ENCODE data around the gene SLC25A24.

Gene SLC25A24

DNA sequence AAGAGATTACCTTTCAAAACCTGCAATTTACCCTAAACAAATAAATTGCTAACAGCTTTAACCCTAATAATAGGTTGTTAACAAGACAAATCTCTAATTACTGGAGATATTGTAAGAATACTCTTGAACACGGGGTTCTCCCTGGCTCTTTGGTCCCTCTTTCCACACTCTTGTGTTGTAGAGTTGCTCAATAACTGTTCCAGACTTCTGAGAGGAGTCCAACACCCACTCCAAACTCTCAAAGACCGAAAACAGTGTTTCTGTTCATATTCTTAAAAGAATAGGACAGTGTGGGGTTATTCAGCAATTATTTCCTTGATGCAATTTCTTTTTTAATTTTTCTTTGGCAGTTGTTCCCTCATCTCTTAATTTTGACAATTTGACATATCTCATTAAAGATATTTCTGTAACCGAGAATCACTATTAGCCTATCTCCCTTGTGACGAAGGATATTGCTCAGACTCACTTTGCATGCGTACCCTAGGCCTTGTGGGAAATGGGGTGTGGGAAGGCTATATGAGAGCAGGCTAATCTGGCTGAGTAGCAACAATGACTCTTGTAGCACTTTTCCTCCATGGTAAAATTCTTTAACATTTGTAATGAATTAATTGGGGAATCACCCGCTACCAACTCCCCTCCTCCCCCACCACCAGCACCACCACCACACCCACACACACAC is 90.7 kb downstream of the SLC25A24 start:
- Mint-ChIP-seq H3K27ac (no peak overlapping the region), H3K27me3 (no peaks in the 10 kb centered on the region), H3K4me1 (ENCODE audit: low read depth) (peaks cover 21% of the 10 kb centered on the region), H3K9me3 (no peaks in the 10 kb centered on the region), H3K36me3 (ENCODE audit: low read depth) (no peaks in the 10 kb centered on the region), H3K4me3 (no peak overlapping the region)

DNA sequence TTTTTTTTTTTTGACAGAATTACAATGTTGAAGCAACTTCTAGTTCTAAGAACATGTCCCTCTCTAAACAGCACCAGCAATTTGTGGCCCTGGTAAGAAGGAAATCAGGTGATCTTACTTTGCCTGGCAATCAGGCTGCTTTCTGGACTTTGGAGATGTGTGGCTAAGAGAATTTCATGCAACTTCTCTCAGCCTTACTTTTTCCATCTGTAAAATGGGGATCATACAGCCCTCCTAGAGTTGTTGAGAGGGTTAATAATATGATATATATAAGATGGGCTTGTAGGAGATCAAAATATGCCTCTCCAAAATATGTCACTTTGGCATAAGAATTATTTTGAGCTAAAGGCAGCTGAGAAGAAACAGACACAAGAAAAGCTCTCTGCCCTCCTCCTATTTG is 92.0 kb downstream of the SLC25A24 start:
- Mint-ChIP-seq H3K36me3 (ENCODE audit: low read depth) (no peaks in the 10 kb centered on the region), H3K27me3 (no peaks in the 10 kb centered on the region), H3K9me3 (no peaks in the 10 kb centered on the region), H3K4me1 (ENCODE audit: low read depth) (peaks cover 23% of the 10 kb centered on the region), H3K4me3 (no peak overlapping the region), H3K27ac (no peak overlapping the region)

DNA sequence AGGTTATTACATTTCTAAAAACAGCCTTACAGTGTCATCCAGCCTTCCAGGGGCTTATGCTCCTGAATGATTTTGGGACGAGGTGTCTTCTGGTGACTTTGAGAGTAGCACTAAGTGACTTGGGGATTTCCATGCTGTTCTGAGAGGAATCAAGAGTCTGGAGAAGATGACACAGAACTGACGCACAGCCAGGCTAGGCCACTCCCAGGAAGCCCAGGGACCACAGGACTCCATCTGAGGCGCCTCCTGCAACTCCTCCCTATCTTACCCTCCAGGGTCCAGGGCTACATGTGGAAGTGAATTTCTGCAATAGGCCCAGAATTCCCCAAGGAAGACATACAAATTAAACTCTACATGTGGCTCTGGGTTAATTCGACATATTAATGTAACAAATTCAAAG is 92.5 kb downstream of the SLC25A24 start:
- Mint-ChIP-seq H3K36me3 (ENCODE audit: low read depth) (no peaks in the 10 kb centered on the region), H3K27me3 (no peaks in the 10 kb centered on the region), H3K9me3 (no peaks in the 10 kb centered on the region), H3K4me3 (no peak overlapping the region), H3K4me1 (ENCODE audit: low read depth) (peaks cover 25% of the 10 kb centered on the region), H3K27ac (peak overlapping the region; percentile 63)

DNA sequence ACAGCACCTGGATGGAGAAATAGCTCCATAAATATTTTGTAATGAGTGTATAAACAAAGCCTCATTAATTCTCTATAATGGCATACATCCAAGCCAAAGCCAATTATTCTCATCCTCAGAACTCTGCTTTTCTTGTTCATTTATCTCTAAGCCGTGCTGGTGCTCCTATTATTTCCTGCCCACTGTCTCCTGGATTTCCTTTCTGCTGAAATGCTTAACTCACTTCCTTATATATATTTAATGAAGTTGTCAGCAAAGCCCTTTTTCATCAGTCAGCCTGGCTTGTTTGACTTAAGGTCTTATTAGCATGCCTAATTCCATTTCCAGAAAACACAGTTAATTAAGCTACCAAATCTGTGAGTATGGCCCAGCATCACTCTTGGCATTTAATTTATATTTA is 93.4 kb downstream of the SLC25A24 start:
- Mint-ChIP-seq H3K27me3 (no peaks in the 10 kb centered on the region), H3K4me3 (no peak overlapping the region), H3K9me3 (no peaks in the 10 kb centered on the region), H3K27ac (no peak overlapping the region), H3K4me1 (ENCODE audit: low read depth) (peaks cover 25% of the 10 kb centered on the region), H3K36me3 (ENCODE audit: low read depth) (no peaks in the 10 kb centered on the region)

DNA sequence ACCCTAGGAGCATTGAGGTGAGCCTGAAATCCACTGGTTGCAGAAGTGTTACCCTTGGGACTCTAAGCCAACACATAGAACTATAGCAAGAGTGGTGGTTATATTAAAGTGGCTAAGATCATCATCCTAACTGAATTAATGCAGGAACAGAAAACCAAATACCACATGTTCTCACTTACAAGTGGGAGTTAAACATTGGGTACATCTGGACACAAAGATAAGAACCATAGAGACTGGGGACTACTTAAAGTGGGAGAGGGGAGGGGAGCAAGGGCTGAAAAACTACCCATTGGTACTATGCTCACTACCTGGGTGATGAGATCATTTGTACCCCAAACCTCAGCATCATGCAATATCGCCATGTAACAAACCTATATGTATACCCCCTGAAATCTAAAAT is 100.0 kb downstream of the SLC25A24 start:
- Mint-ChIP-seq H3K9me3 (no peaks in the 10 kb centered on the region), H3K4me3 (no peak overlapping the region), H3K27ac (no peak overlapping the region), H3K36me3 (ENCODE audit: low read depth) (no peaks in the 10 kb centered on the region), H3K27me3 (no peaks in the 10 kb centered on the region), H3K4me1 (ENCODE audit: low read depth) (peaks cover 18% of the 10 kb centered on the region)

DNA sequence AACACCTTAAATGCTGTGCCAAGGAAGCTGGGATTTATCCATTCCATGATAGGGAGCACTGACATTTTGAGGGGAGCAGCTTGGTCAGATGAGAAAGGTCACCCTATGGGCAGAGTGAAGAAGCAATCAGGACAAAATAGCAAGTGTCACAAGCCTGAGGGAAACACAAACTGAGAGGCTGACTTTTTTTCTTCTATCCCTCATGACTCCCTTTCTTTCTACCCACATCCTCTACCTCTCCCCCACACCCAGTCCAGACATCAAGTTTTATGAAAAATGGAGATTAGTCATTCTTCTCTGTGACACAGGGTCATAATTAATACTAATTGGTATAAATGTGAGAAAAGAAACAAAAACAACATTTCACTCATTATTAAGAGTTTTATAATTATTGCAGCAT is 103.1 kb downstream of the SLC25A24 start:
- Mint-ChIP-seq H3K27ac (no peak overlapping the region), H3K4me1 (ENCODE audit: low read depth) (peaks cover 13% of the 10 kb centered on the region), H3K4me3 (no peak overlapping the region), H3K9me3 (no peaks in the 10 kb centered on the region), H3K36me3 (ENCODE audit: low read depth) (no peaks in the 10 kb centered on the region), H3K27me3 (no peaks in the 10 kb centered on the region)

DNA sequence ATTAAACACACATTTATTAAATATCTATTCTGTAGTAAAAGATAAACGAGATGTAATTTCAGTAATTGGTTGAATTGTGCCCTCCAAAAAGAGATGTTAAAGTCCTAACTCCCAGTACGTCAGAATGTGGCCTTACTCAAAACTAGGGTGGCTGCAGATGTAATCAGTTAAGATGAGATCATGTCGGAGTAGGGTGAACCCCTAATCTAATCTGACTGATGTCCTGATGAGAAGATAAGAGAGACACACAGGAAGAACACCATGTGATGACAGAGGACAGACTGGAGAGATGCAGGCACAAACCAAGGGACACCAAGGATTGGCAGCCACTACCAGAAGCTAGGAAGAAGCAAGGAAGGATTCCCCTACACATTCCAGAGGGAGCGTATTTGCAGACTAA is 104.1 kb downstream of the SLC25A24 start:
- peaks cover 13% of the 10 kb centered on the region for H3K4me1 Mint-ChIP-seq (ENCODE audit: low read depth)
- no peaks in the 10 kb centered on the region for H3K9me3 Mint-ChIP-seq
- H3K27ac Mint-ChIP-seq: no peak overlapping the region
- no peaks in the 10 kb centered on the region for H3K36me3 Mint-ChIP-seq (ENCODE audit: low read depth)
- no peaks in the 10 kb centered on the region for H3K27me3 Mint-ChIP-seq
- no peak overlapping the region for H3K4me3 Mint-ChIP-seq

DNA sequence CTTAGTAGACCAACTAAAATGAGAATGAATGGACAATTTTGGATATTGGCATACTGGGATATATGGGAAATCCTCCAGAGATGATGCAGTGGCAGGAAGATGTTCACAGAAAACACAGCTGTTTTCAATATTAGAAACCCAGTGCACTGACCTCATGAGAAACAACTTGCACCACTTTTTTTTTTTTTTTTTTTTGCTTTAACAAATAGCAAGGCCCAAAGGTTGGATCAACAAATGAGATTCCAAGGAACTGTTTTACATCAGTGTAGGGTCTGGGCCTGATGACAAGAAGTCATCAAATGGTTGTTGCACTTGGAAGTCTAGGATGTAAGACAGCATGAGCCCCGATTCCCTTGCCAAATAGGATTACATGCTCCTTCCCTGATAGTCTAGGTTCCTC is 110.7 kb downstream of the SLC25A24 start:
- H3K4me3 Mint-ChIP-seq: no peak overlapping the region
- no peaks in the 10 kb centered on the region for H3K36me3 Mint-ChIP-seq (ENCODE audit: low read depth)
- H3K27me3 Mint-ChIP-seq: no peaks in the 10 kb centered on the region
- H3K9me3 Mint-ChIP-seq: no peaks in the 10 kb centered on the region
- H3K4me1 Mint-ChIP-seq (ENCODE audit: low read depth): peaks cover 5% of the 10 kb centered on the region
- no peak overlapping the region for H3K27ac Mint-ChIP-seq

DNA sequence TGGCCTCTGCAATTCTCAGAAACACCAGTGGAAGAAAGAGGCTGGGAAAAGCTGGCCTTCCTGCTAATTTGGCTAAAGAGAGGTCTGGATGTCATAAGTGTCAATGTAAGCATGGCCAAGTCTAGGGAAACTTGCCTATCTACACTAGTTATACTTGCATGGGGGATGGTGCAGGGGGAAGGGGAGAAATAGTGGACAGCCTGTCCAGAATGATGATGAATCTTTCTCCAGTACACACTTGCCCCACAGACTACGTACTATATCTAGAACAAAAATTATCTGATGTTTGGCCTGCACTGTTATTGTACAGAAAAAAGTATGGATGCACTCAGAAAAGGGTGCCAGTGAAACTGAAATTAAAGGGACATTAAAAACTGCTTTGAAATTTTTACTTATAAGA is 114.5 kb downstream of the SLC25A24 start:
- Mint-ChIP-seq H3K4me1 (ENCODE audit: low read depth) (peaks cover 39% of the 10 kb centered on the region), H3K27me3 (no peaks in the 10 kb centered on the region), H3K36me3 (ENCODE audit: low read depth) (no peaks in the 10 kb centered on the region), H3K4me3 (no peak overlapping the region), H3K27ac (no peak overlapping the region), H3K9me3 (peaks cover 4% of the 10 kb centered on the region)

DNA sequence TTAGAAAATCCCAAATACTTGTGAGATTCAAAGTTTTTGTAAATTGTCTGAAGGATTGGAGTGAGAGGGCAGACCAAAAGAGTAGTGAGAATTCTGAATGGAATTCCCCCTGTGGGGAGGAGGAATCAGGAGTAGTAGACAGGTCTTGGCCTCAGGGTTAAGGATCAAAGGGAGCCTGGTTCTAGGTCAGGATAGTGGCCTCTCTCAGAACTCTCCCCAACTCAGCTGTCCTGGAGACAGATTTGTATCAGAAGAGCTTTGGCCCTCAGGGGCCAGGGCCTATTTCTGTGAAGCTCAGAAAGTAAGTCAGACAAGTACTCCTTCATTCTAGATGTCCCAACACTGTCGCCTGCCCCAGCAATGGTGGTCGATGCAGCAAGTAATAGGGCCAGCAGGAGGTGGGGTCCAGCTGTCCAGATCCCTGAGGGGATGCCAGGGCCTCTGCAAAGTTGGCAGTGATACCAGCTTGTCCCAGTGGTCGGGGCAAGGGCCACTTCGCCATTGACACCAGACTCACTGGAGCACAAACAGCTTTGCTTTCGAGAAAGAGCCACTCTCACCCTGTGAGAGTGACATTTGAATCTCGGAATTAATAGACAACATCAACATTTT is 115.2 kb downstream of the SLC25A24 start:
- H3K27me3 Mint-ChIP-seq: no peaks in the 10 kb centered on the region
- no peaks in the 10 kb centered on the region for H3K36me3 Mint-ChIP-seq (ENCODE audit: low read depth)

More for the DNA sequence above, 115.2 kb downstream of the SLC25A24 start:
- Mint-ChIP-seq H3K9me3 (peaks cover 4% of the 10 kb centered on the region), H3K4me1 (ENCODE audit: low read depth) (peaks cover 45% of the 10 kb centered on the region), H3K27ac (no peak overlapping the region), H3K4me3 (no peak overlapping the region)
